GM19397 (cell line): ENCODE data around the gene CEP85.
"Not testable (repeated sequence)": the region's sequence is repeated elsewhere in the genome, so short reads cannot be mapped to it uniquely, and the experiment has no call there.

Experiments
- ATAC-seq: cut with Tn5 transposase; IDR thresholded peaks from one replicate; pipeline ENCODE4 v1.9.1; 2021; ENCODE audit warnings: mild to moderate bottlenecking, moderate library complexity; ENCODE audit not compliant: unreplicated experiment

The CEP85 gene

GRCh38 chr1:26288311-26288941, 54.4 kb downstream of the CEP85 start:
- ATAC-seq = no peak

DNA sequence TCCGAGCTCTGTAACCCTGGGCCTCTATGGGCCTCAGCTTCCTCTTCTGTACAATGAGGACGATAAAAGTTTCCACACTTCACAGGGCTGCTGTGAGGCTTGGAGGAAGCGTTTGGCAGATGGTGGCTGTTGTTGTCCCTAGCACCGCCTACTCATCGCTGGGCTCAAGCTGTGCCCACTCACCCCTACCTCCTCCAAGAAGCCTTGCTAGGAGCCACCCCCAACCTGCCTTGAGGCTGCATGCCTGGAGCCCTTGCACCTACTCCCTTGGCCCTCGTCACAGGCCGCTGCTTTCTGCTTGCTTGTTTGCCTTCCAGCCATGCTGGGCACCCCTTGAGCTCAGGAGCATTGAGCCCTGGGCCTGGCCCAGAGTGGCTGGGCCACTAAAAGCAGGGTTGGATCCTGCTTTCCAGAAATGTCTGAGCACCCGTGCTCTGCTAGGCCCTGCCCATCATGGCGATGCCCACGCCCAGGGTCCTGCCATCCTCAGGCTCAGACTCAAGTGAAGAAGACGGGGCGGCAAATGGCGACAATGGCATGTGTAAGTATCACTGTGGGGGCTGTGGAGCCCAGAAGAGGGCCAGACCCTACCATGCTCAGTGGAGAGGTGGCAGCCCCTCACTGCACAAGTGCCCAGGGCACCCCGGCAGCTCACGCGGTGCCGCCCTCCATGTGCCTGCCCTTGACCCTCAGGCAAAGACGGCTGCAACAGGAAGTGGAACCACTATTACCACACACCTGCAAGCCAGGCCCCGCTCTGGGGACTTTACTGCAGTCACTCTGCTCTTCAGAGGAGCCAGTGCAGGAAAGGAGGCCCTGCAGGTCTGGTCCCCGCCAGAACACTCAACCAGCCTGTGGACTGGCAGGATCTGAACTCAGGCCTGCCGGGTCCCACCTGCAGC, 55.4 kb downstream of the CEP85 start:
- peak; percentile 37 for ATAC-seq

DNA sequence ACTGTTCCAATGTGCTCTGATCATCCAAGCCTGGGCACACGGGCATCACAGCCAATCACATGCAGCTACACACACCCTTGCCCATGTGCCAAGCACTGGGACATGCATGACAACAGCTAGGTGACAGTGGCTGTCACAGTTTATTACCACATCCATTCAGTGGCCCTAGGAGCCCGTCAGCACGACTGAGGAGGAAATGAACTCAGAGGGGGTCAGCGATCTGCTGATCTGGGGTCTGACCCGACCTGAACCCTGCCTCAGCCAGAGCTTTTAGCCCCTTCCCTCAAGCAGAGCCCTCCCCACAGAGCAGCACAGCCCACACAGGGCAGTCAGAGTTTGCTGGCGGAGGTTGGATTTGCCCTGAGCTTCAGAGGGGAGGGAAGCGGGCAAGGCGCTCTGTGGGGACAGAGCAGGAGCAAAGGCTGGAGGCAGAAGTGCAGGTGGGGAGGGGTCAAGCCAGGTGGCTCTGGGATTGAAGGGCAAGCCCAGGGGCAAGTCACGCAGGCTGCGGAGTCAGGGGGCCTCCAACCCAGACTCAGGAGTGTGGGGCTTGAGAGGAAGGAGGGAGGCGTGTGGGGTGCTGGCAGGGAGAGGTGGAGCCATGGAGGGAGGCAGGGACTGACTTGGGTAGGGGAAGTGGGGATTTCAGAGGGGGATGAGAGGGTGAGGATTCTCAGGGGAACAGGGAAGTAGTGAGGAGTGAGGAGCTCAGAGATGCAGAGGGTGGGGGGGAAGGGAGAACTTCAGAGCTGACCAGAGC, 56.3 kb downstream of the CEP85 start:
- no peak for ATAC-seq

GRCh38 chr1:26290882-26291261, 56.9 kb downstream of the CEP85 start:
- ATAC-seq = no peak

DNA sequence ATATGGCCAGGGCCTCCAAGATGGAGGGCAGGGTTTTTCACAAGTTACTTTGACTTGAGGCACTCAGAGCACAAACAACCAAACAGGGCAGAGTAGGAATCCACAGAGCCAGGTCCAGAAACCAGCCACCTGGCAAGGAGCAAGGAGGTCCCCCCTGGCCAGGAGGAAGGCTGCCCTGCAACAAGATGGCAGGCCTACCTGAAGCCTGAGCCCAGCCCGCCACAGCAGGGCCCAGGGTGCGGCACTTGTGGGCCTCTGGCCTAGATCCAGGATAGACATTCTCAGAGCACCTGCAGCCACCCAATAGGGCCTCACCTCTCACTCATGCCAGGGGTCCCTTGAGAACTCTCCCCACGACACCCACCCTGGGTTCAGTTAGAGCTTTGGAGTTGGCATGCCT, 57.4 kb downstream of the CEP85 start:
- no peak for ATAC-seq

GRCh38 chr1:26291939-26292338, 57.9 kb downstream of the CEP85 start:
- no peak for ATAC-seq

DNA sequence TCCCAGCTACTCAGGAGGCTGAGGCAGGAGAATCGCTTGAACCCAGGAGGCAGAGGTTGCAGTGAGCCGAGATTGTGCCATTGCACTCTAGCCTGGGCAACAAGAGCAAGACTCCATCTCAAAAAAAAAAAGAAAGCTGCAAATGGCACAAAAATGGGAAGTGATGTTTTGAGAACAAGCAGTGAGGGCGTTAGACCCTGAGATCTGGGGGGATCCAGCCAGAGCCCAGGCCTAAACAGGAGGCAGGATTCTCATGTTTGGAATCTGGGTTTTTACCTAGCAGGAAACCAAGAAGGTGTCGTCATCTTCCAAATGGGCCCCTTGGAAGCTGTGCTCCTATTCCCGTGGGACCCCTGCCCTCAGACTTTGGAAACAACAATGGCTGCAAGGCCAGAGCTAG, 58.7 kb downstream of the CEP85 start:
- ATAC-seq = not testable (repeated sequence)

DNA sequence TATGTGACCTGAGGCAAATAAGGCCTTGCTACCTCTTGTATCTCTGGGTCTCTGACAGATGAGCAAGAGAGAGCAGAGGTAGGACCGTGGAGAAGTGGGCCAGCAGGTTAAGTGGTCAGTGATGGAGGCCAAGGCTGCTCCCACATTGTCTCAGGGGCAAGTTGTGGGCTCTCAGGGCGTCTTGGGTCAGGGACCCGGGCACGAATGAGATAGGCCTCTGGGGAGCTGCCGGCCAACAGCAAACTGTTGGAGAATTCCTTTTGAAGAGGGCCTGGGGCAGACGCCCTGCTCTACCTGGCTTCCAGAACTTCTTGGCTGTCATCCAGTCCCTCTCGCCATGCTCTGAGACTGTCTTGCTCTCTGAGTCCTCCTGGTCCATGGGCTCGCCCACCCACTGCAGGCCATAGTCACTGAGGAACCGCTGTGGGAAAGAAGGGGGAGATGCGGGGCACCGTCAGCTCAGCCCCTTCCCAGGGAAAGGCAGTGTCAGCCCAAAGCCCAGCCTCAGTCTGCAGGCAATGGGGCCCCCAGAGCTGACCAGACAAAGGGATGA, 60.0 kb downstream of the CEP85 start:
- no peak for ATAC-seq

DNA sequence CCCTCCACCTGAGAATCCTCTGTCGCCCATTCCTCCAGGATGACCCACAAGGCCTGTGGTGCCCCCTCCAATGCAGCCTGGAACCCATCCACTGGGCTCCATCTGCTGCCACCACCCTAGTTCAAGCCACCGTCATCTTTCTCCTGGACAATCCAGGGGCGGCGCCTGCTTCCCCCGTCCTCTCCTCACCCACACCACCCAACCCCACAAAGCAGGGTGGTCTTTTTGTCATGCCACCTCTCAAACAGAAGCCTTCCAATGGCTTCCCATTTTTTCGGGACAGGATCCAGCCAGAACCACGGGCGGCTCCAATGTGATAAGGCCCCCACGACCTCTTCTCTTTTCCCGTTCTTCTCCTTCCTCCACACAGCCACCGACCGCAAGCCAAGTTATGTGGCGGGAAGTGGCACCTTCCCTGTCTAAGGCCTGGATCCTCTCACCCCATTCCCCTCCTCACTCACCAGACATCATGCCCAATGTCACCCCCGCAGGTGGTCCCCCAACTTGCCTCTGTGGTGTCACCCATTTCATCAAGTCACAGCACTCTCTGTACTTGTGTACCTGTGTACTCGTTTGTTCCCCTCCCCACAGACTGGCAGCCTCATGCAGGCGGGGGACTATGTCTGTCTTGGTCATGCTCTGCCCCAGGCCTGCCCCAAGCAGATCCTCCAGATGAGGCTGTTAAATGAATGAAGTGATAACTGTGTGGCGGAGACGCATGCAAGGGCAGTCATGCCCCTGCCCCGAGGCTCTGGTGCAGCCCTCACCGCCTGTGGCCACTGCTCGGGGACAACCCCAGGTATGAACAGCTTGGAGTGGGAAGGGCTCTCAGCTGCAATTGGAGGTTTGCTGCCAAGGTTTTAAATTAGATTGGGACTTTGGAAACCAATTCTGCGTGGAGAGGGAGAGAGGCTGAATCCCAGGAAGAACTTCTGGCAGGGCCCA, 61.5 kb downstream of the CEP85 start:
- ATAC-seq = no peak

DNA sequence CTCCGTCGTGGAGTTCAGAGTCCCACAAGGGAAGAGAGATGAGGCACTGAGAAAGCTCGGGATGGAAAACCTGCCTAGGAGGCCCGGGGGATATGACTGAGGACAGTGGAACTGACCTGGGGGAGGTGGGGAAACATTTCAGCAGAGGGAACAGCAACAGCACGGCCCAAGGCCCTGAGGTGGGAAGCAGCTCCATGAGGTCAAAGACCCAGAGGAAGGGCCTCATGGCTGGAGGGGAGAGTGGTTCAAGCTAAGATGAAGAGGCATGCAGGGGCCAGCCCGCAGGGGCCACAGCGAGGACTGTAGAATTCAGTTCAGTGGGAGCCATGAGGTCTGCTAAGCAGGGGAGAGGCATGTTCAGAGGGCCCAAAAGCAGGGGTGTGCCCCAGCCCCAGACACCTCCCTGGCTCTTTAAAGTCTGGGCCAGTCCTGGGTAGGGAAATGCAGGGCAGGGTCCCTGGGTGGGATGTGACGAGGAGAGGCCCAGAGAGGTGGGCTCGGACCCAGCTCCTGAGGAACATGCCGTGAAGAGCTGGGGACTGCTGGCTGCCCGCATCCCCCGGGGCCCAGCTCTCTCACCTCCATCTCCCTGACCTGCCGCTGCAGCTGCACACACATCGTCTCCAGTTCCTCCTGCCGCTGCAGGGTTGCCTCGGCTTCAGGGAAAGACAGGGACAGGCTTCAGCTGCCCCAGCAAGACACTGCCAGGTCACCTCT, 62.5 kb downstream of the CEP85 start:
- ATAC-seq = no peak

DNA sequence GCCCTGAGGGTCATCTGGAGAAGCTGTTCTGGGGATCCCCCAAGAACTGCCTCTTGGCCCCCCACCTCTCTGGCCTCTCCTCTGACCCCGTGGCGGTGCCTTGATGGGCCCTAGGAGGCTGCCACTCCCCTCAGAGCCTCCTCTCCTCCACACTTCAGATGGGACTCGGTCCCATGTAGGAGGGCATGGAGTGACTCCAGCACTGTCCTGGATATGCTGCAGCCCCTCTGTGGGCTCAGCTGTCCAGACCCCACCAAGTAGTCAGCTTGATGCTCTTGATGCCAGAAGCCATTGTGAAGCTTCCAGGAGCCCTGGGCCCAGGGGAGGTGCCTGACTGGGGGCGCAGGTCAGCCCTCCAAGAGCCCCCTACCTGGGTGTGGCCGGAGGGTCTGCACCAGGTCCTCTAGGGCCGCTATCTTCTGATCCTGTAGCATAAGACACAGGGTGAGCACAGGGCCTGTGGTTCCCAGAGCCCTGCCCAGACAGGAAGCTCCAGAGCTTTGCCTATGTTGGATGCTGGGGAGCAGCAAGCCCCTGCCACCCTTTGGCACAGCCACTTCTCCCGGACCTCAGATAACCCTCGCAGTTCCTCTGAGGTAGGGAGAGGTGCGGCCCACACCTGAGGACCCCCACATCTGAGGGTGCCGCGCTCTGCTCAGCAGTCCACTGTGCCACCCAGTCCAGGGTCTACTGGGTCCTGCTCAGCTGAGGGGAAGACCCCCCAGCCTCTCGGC, 63.2 kb downstream of the CEP85 start:
- no peak for ATAC-seq

DNA sequence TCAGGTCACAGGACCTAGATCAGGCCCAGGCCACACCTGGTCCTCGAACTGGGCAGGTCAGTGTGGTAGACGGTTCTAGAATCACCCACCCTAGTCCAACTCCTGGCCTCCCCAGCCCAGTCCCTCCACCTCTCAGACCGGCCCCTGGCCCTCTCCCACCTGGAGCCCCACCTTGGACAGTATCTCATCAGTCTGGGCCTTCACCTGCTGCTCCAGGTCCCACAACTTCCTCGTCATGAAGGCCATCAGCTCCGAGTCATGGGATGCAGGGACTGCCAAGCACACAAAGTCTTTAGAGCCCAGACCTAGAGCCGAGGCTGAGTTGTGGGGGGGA, 63.8 kb downstream of the CEP85 start:
- no peak for ATAC-seq

DNA sequence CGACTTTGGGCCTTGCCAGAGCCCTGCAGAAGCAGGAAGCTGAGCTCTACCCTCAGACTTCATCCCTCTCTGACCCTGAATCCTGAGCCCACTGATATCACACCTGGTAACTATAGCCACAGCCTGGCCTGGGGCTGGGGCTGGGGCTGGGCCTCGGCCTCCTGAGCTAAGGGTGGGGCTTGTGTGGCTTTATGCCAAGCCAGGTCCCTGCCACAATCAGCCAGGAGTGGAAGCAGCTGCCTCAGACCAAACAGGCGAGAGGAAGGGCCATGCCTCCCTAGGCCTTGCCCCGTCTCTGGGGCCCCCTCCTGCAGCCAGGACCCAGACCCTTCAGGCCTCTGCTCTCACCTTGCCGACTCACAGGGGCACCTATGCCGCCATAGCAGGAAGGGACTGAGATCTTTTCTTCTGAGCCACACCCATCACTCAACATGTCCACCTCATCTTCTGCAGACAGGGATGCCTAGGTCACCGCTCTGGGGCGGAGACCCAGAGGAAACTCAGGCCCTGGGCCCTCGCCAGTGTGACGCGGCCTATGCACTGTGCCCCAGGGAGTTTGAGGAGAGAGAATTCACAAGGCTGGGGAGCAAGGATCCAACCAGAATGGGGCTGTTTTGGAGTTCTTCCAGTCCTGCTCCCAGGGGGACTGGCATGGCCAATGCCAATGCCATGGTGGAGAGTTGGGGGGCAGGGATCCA, 66.7 kb downstream of the CEP85 start:
- no peak for ATAC-seq

DNA sequence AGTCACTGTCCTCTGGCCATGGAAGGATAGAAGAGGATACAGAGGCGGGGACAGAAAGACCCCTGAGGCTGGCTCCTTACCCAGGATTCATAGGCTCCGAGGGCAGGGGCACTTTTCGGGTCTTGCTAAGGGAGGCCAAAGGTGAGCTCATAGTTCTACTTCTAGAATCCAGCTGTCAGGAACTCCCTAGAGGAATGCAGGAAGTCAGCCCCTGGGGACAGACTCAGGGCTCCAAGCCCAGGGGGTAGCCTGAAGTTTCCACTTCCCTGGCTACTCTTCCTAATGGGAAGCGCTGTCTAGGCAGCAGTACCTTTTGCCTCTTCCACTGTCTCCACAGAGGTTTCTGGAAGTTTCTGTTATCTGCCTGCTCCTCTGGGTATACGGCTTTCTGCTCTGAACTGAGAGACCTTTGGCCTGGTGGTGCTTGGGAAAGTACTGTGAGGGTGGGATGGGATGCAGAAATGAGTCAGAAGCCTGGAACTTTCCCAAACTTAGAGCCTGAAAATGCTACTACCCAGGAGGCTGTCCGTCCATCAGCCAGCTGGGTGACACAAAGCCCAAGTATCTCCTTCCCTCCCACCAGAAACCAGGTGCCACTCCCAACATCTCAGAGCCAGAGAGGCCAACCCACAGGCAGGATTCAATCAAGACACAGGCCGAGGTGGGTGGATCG, 68.9 kb downstream of the CEP85 start:
- ATAC-seq = no peak

DNA sequence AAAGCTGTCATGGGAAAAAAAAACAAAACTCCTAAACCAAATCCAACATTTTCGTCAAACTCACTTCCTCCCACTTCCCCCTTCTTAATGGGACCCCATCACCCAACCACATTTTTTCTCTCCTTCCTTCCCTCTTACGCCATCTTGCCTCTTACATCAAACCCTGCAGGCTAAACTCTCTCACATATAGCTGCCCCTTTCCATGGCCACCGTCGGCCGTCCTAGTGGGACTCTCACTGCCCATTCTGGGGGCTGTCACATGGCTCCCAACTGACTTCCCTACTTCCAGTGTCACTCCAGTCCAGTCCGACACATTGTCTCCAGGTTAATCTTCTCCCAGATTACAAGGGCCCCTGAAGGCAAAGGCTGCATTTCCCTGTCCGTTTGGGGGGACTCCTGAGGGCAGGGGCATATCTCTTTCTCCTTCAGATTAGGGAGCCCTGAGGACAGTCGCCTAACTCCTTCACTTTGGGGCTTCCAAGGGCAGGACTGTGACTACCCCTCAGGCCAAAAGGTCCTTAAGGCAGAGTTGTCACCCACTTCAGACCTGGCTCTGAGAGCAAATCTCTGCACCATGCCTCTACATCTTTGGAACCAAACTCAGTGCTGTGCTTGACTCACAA, 71.8 kb downstream of the CEP85 start:
- ATAC-seq = peak; percentile 15

GRCh38 chr1:26306290-26307229, 72.6 kb downstream of the CEP85 start, which contains the start of gene UBXN11:
Gene UBXN11, minus strand, starts transcription at chr1:26306636. Its CDS starts 3,753 bp downstream, at chr1:26302883.
- peak; percentile 95 for ATAC-seq
